ENCODE data around the gene CENPX. TPM values are rescaled to one million over a fixed set of nuclear protein-coding genes. Genes with fewer than 3 reads are reported as not detected.

Gene CENPX
- total and polyA plus RNA-seq, 2 experiments from 2014 or later, result 58.2 to 83.2 TPM

GRCh38 chr17:82058855-82059249, 36.2 kb upstream of the CENPX start:
- Histone ChIP-seq H3K9me3 (ENCODE audit: low read depth) (no peaks in the 10 kb centered on the region), H3K4me3 (no peak overlapping the region), H3K27ac (no peak overlapping the region), H4K20me1 (ENCODE audit: insufficient read depth, poor library complexity, severe bottlenecking) (no peaks in the 10 kb centered on the region), H2AFZ (no peak overlapping the region), H3K27me3 (no peaks in the 10 kb centered on the region), H3K9me2 (replicated peaks; ENCODE audit: insufficient read depth) (no peaks in the 10 kb centered on the region), H3K4me2 (no peak overlapping the region), H3K36me3 (replicated peaks; ENCODE audit: insufficient read depth, low read depth) (no peaks in the 10 kb centered on the region), H3K4me1 (ENCODE audit: insufficient read depth) (no peaks in the 10 kb centered on the region), H3K79me2 (no peaks in the 10 kb centered on the region)
- whole genome bisulfite sequencing (ENCODE audit: low lambda C conversion rate, missing lambda C conversion rate), result 93% methylated on average over 10 of the region's 10 CpGs
- TF ChIP-seq CTCF (IDR thresholded peaks at IDR 0.05; ENCODE audit: poor library complexity), result no peak
- no peak for TF ChIP-seq EZH2 (IDR thresholded peaks at IDR 0.05; ENCODE audit: borderline replicate concordance)
- TF ChIP-seq EZH2phosphoT487 (IDR thresholded peaks at IDR 0.05; ENCODE audit: low read depth, severe bottlenecking, unreplicated experiment), result no peak
- DNase-seq (ENCODE audit: low spot score), result no peak

- Histone ChIP-seq H3K36me3 (replicated peaks; ENCODE audit: insufficient read depth, low read depth) (no peaks in the 10 kb centered on the region), H3K27ac (no peak overlapping the region), H3K4me2 (no peak overlapping the region), H3K9me3 (ENCODE audit: low read depth) (no peaks in the 10 kb centered on the region), H3K27me3 (no peaks in the 10 kb centered on the region), H2AFZ (no peak overlapping the region), H3K79me2 (peaks cover 2% of the 10 kb centered on the region), H3K4me3 (no peak overlapping the region), H4K20me1 (ENCODE audit: insufficient read depth, poor library complexity, severe bottlenecking) (no peaks in the 10 kb centered on the region), H3K9me2 (replicated peaks; ENCODE audit: insufficient read depth) (no peaks in the 10 kb centered on the region), H3K4me1 (ENCODE audit: insufficient read depth) (peaks cover under 1% of the 10 kb centered on the region)
- no peak for TF ChIP-seq EZH2phosphoT487 (IDR thresholded peaks at IDR 0.05; ENCODE audit: low read depth, severe bottlenecking, unreplicated experiment)
- no peak for TF ChIP-seq CTCF (IDR thresholded peaks at IDR 0.05; ENCODE audit: poor library complexity)
- no peak for TF ChIP-seq EZH2 (IDR thresholded peaks at IDR 0.05; ENCODE audit: borderline replicate concordance)
- no peak for DNase-seq (ENCODE audit: low spot score)
- WGBS (ENCODE audit: low lambda C conversion rate, missing lambda C conversion rate), result 96% methylated on average over 10 of the region's 17 CpGs
Measured at GRCh38 chr17:82058230-82058854, 35.7 kb upstream of the CENPX start.

GRCh38 chr17:82056729-82057621, 34.3 kb upstream of the CENPX start:
- Histone ChIP-seq H3K4me1 (ENCODE audit: insufficient read depth) (peaks cover 8% of the 10 kb centered on the region), H2AFZ (no peak overlapping the region), H3K36me3 (replicated peaks; ENCODE audit: insufficient read depth, low read depth) (no peaks in the 10 kb centered on the region), H3K79me2 (peaks cover 15% of the 10 kb centered on the region), H3K4me3 (no peak overlapping the region), H4K20me1 (ENCODE audit: insufficient read depth, poor library complexity, severe bottlenecking) (peaks cover 3% of the 10 kb centered on the region), H3K27me3 (no peaks in the 10 kb centered on the region), H3K9me2 (replicated peaks; ENCODE audit: insufficient read depth) (no peaks in the 10 kb centered on the region), H3K9me3 (ENCODE audit: low read depth) (no peaks in the 10 kb centered on the region), H3K27ac (no peak overlapping the region), H3K4me2 (no peak overlapping the region)
- DNase-seq (ENCODE audit: low spot score), result no peak
- whole genome bisulfite sequencing (ENCODE audit: low lambda C conversion rate, missing lambda C conversion rate), result 92% methylated on average over 28 of the region's 29 CpGs
- TF ChIP-seq EZH2phosphoT487 (IDR thresholded peaks at IDR 0.05; ENCODE audit: low read depth, severe bottlenecking, unreplicated experiment) (no peak), EZH2 (IDR thresholded peaks at IDR 0.05; ENCODE audit: borderline replicate concordance) (no peak), CTCF (IDR thresholded peaks at IDR 0.05; ENCODE audit: poor library complexity) (no peak)
